HepG2 (cell line): Measurements from ENCODE around the gene DOK4. TPM values are rescaled to one million over a fixed set of nuclear protein-coding genes. Genes with fewer than 3 reads are reported as not detected.

ENCODE experiments used
- AGO2 ChIP-seq: fragments of 200-400 bp; formaldehyde crosslinking; optimal IDR thresholded peaks from 2 replicates; pipeline ENCODE3; 2017; ENCODE audit warnings: mild to moderate bottlenecking, low read depth, low read length, moderate library complexity
- AHDC1 ChIP-seq: sonication (generic); formaldehyde crosslinking; IDR thresholded peaks from 2 replicates; pipeline ENCODE4 v1.5.1; 2020; ENCODE audit warnings: mild to moderate bottlenecking, missing genetic modification reagents, borderline replicate concordance
- FOXM1 ChIP-seq: sonication (generic); formaldehyde crosslinking; IDR thresholded peaks from 2 replicates; pipeline ENCODE4 v1.5.0; 2020; ENCODE audit warnings: missing genetic modification reagents
- FOXP4 ChIP-seq: sonication (generic); formaldehyde crosslinking; IDR thresholded peaks from 2 replicates; pipeline ENCODE4 v1.4.0; 2020; ENCODE audit warnings: missing genetic modification reagents
- HNRNPUL1 ChIP-seq: fragments of 200-400 bp; formaldehyde crosslinking; IDR thresholded peaks from 2 replicates; pipeline ENCODE4 v1.6.1; 2017; ENCODE audit warnings: low read depth, mild to moderate bottlenecking, low read length, moderate library complexity
- IKZF1 ChIP-seq: fragments of 450-650 bp; IDR thresholded peaks from 2 replicates; pipeline ENCODE4 v1.7.1; 2016
- SATB2 ChIP-seq: sonication (generic); formaldehyde crosslinking; IDR thresholded peaks from 2 replicates; pipeline ENCODE4 v1.5.0; 2020; ENCODE audit warnings: missing genetic modification reagents
- SIN3B ChIP-seq: fragments of 150-350 bp; IDR thresholded peaks from 2 replicates; pipeline ENCODE4 v1.6.1; 2014; ENCODE audit warnings: low read length
- SP5 ChIP-seq: IDR thresholded peaks from 2 replicates; pipeline ENCODE4 v1.6.1; 2016; ENCODE audit warnings: low read depth, borderline replicate concordance
- STAT5B ChIP-seq: sonication (generic); formaldehyde crosslinking; IDR thresholded peaks from 2 replicates; pipeline ENCODE4 v1.4.0; 2020; ENCODE audit warnings: missing genetic modification reagents
- XRCC5 ChIP-seq: fragments of 200-400 bp; formaldehyde crosslinking; optimal IDR thresholded peaks from 2 replicates; pipeline ENCODE3; 2017; ENCODE audit warnings: mild to moderate bottlenecking, low read length
- ZNF296 ChIP-seq: sonication (generic); formaldehyde crosslinking; conservative IDR thresholded peaks from 2 replicates; pipeline ENCODE4 v1.5.0; 2020; ENCODE audit warnings: mild to moderate bottlenecking, missing genetic modification reagents
- ZNF609 ChIP-seq: sonication (generic); formaldehyde crosslinking; IDR thresholded peaks from 2 replicates; pipeline ENCODE4 v1.4.0; 2020; ENCODE audit warnings: mild to moderate bottlenecking, missing genetic modification reagents, borderline replicate concordance
- ZNF709 ChIP-seq: sonication (generic); formaldehyde crosslinking; IDR thresholded peaks from 2 replicates; pipeline ENCODE4 v1.5.0; 2020; ENCODE audit warnings: mild to moderate bottlenecking, missing genetic modification reagents
- ZSCAN30 ChIP-seq: sonication (generic); formaldehyde crosslinking; IDR thresholded peaks from 2 replicates; pipeline ENCODE4 v1.5.0; 2020; ENCODE audit warnings: mild to moderate bottlenecking, missing genetic modification reagents
- polyA plus RNA-seq, 8 experiments: library from polyadenylated mRNA; depleted of rRNA in 3 of 8; stranded (reverse) in 7 of 8; unstranded in 1 of 8; fragments of >200 nt; fragmentation: Illumina TruSeq in 4 of 8; extraction: Trizol in 4 of 8; gene quantifications; 2 replicates each; pipeline versions ENCODE4 v1.2.1 to v1.2.3, GENCODE V29; 2011 to 2016; ENCODE audit warnings: low read depth in 4 of 8, missing spikeins in 1 of 8, mixed read lengths in 1 of 8; ENCODE audit not compliant: insufficient read depth in 1 of 8
- total RNA-seq, 5 experiments: library from RNA; depleted of rRNA; stranded (reverse); fragments of >200 nt; fragmentation: Illumina TruSeq; extraction: Trizol; gene quantifications; 2 replicates each; pipeline ENCODE4 v1.2.3, GENCODE V29; 2016; ENCODE audit warnings: low read depth in 1 of 5

Gene DOK4
- total and polyA plus RNA-seq, 2 of the 13 experiments (the other 11 are each of a cell fraction or from before 2014, with no cell fraction given) = 52.7 to 70.0 TPM

GRCh38 chr16:57482845-57483545, 3.3 kb downstream of the DOK4 start (continued):
- no peak for TF ChIP-seq IKZF1
- TF ChIP-seq XRCC5 = peak; percentile 82
- TF ChIP-seq ZNF709 (CRISPR knock-in tag) = no peak
- TF ChIP-seq HNRNPUL1 = no peak
- TF ChIP-seq STAT5B = no peak
- TF ChIP-seq AHDC1 (CRISPR knock-in tag) = no peak
- peak; percentile 56 for TF ChIP-seq FOXP4 (CRISPR knock-in tag)
- 0 out of 2 replicates have a peak, but pooled peaks have one; percentile 16 for TF ChIP-seq ZNF296 (CRISPR knock-in tag)
- TF ChIP-seq ZSCAN30 = no peak
- no peak for TF ChIP-seq SATB2 (CRISPR knock-in tag)
- no peak for TF ChIP-seq SIN3B
- peak; percentile 96 for TF ChIP-seq SP5 (CRISPR knock-in tag)
- peak; percentile 97 for TF ChIP-seq ZNF609 (CRISPR knock-in tag)
- no peak for TF ChIP-seq AGO2
- no peak for TF ChIP-seq FOXM1 (CRISPR knock-in tag)
